ENCODE measurements around the gene CCL5. TPM values are rescaled to one million over a fixed set of nuclear protein-coding genes. Genes with fewer than 3 reads are reported as not detected.

CCL5 gene
- total RNA-seq, 2 experiments from 2014 or later = 35.6 to 40.1 TPM

DNA sequence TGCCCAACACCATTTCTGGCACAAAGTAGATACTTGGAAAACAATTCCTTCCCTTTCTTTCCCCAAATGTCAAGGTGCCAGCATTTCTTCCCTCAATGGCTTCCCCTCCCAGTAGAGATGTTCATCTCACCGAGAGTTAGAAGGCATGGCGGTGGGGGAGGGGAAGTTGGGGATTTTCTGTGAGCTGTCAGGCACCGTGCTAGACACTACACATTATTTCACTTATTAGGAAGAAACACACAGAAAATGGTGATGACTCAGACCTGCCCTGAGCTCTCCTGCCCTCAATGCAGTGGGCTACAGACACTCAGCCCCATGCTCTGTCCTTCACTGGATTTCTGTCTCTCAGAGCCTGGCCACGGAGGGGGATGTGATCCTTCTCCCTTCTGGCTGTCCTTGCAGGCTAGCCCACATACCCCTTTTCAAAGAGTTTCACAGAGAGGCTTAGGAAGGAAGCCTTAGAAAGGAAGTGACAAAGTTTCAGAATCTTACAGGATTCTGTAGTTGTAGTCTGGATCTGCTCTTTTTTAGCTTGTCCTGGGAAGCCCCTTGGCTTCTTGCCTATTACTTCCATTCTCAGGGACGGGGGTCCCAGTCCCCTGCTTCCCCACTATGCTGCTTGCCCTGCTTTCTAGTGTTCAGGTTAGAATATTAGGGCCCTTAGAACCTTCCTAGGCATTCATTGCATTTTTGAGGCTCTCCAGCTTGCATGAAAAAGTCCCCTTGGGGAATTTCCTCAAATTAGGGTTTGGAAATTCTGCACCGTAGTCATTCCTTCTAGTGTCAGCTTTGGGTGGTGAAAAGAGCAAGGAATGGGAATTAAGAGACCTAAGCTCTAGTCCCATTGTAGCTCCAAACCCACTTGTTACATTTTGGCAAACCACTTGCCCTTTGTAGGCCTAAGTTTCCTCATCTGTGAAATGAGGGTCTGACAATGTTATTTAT, 12.2 kb upstream of the CCL5 start:
- no peaks in the 10 kb centered on the region for H3K27me3 Mint-ChIP-seq
- peaks cover 80% of the 10 kb centered on the region for H3K4me1 ChIP-seq (ENCODE audit: insufficient read depth, low read length)
- ChIA-PET CTCF (no interaction called here), POLR2A (interaction anchor here (0.5 kb wide), 1 partner anchor 26 kb away, joined by 3 read pairs; no protein-coding TSS in a partner anchor)
- H3K9me3 ChIP-seq (ENCODE audit: control insufficient read depth in 1 of 2, insufficient read depth in 1 of 2, low read length in 2 of 2) = no peaks in the 10 kb centered on the region
- H3K4me1 Mint-ChIP-seq (ENCODE audit: low read depth) = peaks cover 21% of the 10 kb centered on the region
- TF ChIP-seq CTCF (IDR thresholded peaks at IDR 0.05) = no peak
- no peak for ATAC-seq (ENCODE audit: poor library complexity)
- H3K9me3 Mint-ChIP-seq = no peaks in the 10 kb centered on the region
- peak overlapping the region in 1 of 2 donors; percentile 55 for H3K27ac ChIP-seq (ENCODE audit: low read depth in 1 of 2, low read length in 2 of 2)
- H3K4me3 ChIP-seq (ENCODE audit: low read length) = no peak overlapping the region
- intact Hi-C loops (cut with DNase I, micrococcal nuclease) = no loop called here
- H3K36me3 ChIP-seq (ENCODE audit: insufficient read depth, low read length) = no peaks in the 10 kb centered on the region
- no peaks in the 10 kb centered on the region for H3K27me3 ChIP-seq (ENCODE audit: control insufficient read depth in 1 of 2, insufficient read depth in 2 of 2, low read length in 2 of 2)
- H3K4me3 Mint-ChIP-seq = no peak overlapping the region
- H3K36me3 Mint-ChIP-seq (ENCODE audit: low read depth) = no peaks in the 10 kb centered on the region
- H3K27ac Mint-ChIP-seq = peak overlapping the region; percentile 2
- peak in 6 of 14 experiments; percentile 29 to 77 (median 56) for DNase-seq

GRCh38 chr17:35891269-35891668, 11.1 kb upstream of the CCL5 start:
- Histone ChIP-seq H3K27ac (ENCODE audit: low read depth in 1 of 2, low read length in 2 of 2) (peak overlapping the region in 1 of 2 donors; percentile 40), H3K9me3 (ENCODE audit: control insufficient read depth in 1 of 2, insufficient read depth in 1 of 2, low read length in 2 of 2) (no peaks in the 10 kb centered on the region), H3K4me3 (ENCODE audit: low read length) (no peak overlapping the region), H3K27me3 (ENCODE audit: control insufficient read depth in 1 of 2, insufficient read depth in 2 of 2, low read length in 2 of 2) (no peaks in the 10 kb centered on the region), H3K36me3 (ENCODE audit: insufficient read depth, low read length) (no peaks in the 10 kb centered on the region), H3K4me1 (ENCODE audit: insufficient read depth, low read length) (peaks cover 70% of the 10 kb centered on the region)
- H3K27me3 Mint-ChIP-seq = no peaks in the 10 kb centered on the region
- no peaks in the 10 kb centered on the region for H3K9me3 Mint-ChIP-seq
- POLR2A ChIA-PET = interaction anchor here (0.8 to 1.2 kb wide), 2 partner anchors 11 to 16 kb away, joined by 3 read pairs; no protein-coding TSS in a partner anchor
- CTCF ChIA-PET = interaction anchor here (1.6 kb wide), 1 partner anchor 9 kb away, joined by 3 read pairs; no protein-coding TSS in a partner anchor
- H3K4me3 Mint-ChIP-seq = no peak overlapping the region
- H3K4me1 Mint-ChIP-seq (ENCODE audit: low read depth) = peaks cover 21% of the 10 kb centered on the region
- H3K27ac Mint-ChIP-seq = peak overlapping the region; percentile 48
- DNase-seq (peak in 2 of 14 experiments; percentile 31 to 50), ATAC-seq (ENCODE audit: poor library complexity) (no peak)
- H3K36me3 Mint-ChIP-seq (ENCODE audit: low read depth) = no peaks in the 10 kb centered on the region
- intact Hi-C loops (cut with DNase I, micrococcal nuclease) = no loop called here
- no peak for TF ChIP-seq CTCF (IDR thresholded peaks at IDR 0.05)

DNA sequence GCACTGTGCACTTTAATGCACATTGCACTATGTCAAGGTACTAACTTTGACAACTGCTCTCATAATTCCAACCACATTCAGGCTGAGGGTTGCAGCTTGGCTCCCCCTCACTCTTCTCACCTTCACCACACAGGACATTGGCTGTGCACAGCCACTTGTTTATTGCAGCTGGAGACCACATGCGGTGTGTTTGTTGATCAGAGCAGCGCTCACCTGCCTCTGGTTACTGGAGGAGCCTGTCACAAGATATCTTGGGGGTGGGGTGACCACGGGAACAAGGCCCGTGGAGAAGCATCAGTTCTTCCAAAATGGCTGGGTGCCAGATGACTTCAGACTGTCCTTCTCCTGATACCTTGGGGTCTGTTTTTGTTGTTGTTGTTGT, 10.6 kb upstream of the CCL5 start:
- POLR2A ChIA-PET = interaction anchor here (0.8 to 1.4 kb wide), 3 partner anchors 12 to 16 kb away, joined by 3 read pairs; no protein-coding TSS in a partner anchor
- H3K4me1 ChIP-seq (ENCODE audit: insufficient read depth, low read length) = peaks cover 65% of the 10 kb centered on the region

More for the DNA sequence above, 10.6 kb upstream of the CCL5 start:
- H3K36me3 Mint-ChIP-seq (ENCODE audit: low read depth) = no peaks in the 10 kb centered on the region
- H3K36me3 ChIP-seq (ENCODE audit: insufficient read depth, low read length) = no peaks in the 10 kb centered on the region
- H3K9me3 ChIP-seq (ENCODE audit: control insufficient read depth in 1 of 2, insufficient read depth in 1 of 2, low read length in 2 of 2) = no peaks in the 10 kb centered on the region
- ATAC-seq (ENCODE audit: poor library complexity) = peak; percentile 82
- no peaks in the 10 kb centered on the region for H3K27me3 ChIP-seq (ENCODE audit: control insufficient read depth in 1 of 2, insufficient read depth in 2 of 2, low read length in 2 of 2)
- CTCF ChIA-PET = interaction anchor here (1.2 to 1.6 kb wide), 2 partner anchors 10 to 15 kb away, joined by 3 read pairs; no protein-coding TSS in a partner anchor
- peak overlapping the region; percentile 48 for H3K27ac Mint-ChIP-seq
- peak overlapping the region in 1 of 2 donors; percentile 40 for H3K27ac ChIP-seq (ENCODE audit: low read depth in 1 of 2, low read length in 2 of 2)
- intact Hi-C loops (cut with DNase I, micrococcal nuclease) = no loop called here
- no peaks in the 10 kb centered on the region for H3K9me3 Mint-ChIP-seq
- H3K4me3 ChIP-seq (ENCODE audit: low read length) = no peak overlapping the region
- peak in 12 of 14 experiments; percentile 12 to 88 (median 46) for DNase-seq
- H3K4me3 Mint-ChIP-seq = no peak overlapping the region
- H3K4me1 Mint-ChIP-seq (ENCODE audit: low read depth) = peaks cover 21% of the 10 kb centered on the region
- no peak for TF ChIP-seq CTCF (IDR thresholded peaks at IDR 0.05)
- H3K27me3 Mint-ChIP-seq = no peaks in the 10 kb centered on the region
